Hindlimb muscle (tissue), 1 donor: ENCODE data around the gene DNAJB5. TPM values are rescaled to one million over a fixed set of nuclear protein-coding genes. Genes with fewer than 3 reads are reported as not detected.

ENCODE experiments used
- polyA plus RNA-seq: library from polyadenylated mRNA; unstranded; fragments of 120-200 nt; gene quantifications from one replicate; pipeline ENCODE4 v1.2.1, GENCODE V29; 2013; ENCODE audit not compliant: insufficient read length

The DNAJB5 gene
- polyA plus RNA-seq, 1 donor: 38.8 TPM

Other genes with a start within 250 kb of the DNAJB5 start
- 0.23 TPM for gene PHF24, start 31.5 kb upstream of the DNAJB5 start, polyA plus RNA-seq
- gene VCP, start 82.9 kb downstream of the DNAJB5 start, polyA plus RNA-seq: 187 TPM
- 23.8 TPM for gene FANCG, start 90.2 kb downstream of the DNAJB5 start, polyA plus RNA-seq
- gene PIGO, start 106.8 kb downstream of the DNAJB5 start, polyA plus RNA-seq: 14.6 TPM
- gene STOML2, start 113.4 kb downstream of the DNAJB5 start, polyA plus RNA-seq: 66.7 TPM
- 12.7 TPM for gene ATOSB, start 126.1 kb downstream of the DNAJB5 start, polyA plus RNA-seq
- 24.1 TPM for gene UNC13B, start 172.3 kb downstream of the DNAJB5 start, polyA plus RNA-seq